ENCODE data around the gene CDHR2. TPM values are rescaled to one million over a fixed set of nuclear protein-coding genes. Genes with fewer than 3 reads are reported as not detected.

Gene CDHR2, protein sequence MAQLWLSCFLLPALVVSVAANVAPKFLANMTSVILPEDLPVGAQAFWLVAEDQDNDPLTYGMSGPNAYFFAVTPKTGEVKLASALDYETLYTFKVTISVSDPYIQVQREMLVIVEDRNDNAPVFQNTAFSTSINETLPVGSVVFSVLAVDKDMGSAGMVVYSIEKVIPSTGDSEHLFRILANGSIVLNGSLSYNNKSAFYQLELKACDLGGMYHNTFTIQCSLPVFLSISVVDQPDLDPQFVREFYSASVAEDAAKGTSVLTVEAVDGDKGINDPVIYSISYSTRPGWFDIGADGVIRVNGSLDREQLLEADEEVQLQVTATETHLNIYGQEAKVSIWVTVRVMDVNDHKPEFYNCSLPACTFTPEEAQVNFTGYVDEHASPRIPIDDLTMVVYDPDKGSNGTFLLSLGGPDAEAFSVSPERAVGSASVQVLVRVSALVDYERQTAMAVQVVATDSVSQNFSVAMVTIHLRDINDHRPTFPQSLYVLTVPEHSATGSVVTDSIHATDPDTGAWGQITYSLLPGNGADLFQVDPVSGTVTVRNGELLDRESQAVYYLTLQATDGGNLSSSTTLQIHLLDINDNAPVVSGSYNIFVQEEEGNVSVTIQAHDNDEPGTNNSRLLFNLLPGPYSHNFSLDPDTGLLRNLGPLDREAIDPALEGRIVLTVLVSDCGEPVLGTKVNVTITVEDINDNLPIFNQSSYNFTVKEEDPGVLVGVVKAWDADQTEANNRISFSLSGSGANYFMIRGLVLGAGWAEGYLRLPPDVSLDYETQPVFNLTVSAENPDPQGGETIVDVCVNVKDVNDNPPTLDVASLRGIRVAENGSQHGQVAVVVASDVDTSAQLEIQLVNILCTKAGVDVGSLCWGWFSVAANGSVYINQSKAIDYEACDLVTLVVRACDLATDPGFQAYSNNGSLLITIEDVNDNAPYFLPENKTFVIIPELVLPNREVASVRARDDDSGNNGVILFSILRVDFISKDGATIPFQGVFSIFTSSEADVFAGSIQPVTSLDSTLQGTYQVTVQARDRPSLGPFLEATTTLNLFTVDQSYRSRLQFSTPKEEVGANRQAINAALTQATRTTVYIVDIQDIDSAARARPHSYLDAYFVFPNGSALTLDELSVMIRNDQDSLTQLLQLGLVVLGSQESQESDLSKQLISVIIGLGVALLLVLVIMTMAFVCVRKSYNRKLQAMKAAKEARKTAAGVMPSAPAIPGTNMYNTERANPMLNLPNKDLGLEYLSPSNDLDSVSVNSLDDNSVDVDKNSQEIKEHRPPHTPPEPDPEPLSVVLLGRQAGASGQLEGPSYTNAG (N-terminal part only)
- polyA plus RNA-seq (2013, experiment 1 of 4): not detected
- not detected for polyA plus RNA-seq (2013, experiment 2 of 4)
- polyA plus RNA-seq (2013, experiment 3 of 4): not detected
- polyA plus RNA-seq (2013, experiment 4 of 4): not detected

DNA sequence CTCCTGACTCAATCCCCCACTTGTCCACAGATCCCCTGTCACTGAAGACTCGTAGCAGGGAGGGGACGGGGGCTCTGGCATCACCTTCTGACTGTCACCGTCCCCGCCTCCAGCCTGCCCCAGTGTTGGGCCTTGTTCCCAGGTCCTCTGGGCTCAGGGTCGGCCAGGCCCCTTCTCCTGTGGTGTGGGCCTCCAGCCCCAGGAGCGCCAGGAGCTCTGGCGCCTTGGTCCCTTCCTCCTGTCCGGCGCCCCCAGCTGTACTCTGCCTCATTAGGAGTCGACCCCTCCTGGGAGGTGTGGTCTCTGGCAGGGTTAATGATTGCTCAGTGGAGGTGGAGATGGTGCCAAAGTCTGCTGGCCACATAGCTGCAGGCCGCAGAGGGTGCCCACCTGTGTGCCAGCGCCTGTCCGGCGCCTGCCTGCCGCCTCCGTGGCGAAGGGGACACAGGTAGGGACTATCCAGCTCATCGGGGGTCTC, at the start of gene CDHR2:
CDHR2 (plus strand) TSS at position 376 of the 478 bp plus-strand sequence. CDS start 16,011 bp downstream, outside the sequence.
- no peak within 1 kb of the TSS for H3K27ac ChIP-seq (ENCODE audit: insufficient read depth, low read depth, low read length, poor library complexity, severe bottlenecking)
- peaks cover 19% of the 10 kb centered on the region for H3K27me3 ChIP-seq (ENCODE audit: control insufficient read depth, insufficient read depth, low read length, poor library complexity, severe bottlenecking)
- H3K4me1 ChIP-seq (ENCODE audit: control insufficient read depth, insufficient read depth, low read length): no peaks in the 10 kb centered on the region
- H3K36me3 ChIP-seq (ENCODE audit: control insufficient read depth, insufficient read depth, low read length): no peaks in the 10 kb centered on the region
- H3K4me3 ChIP-seq (ENCODE audit: insufficient read depth, low read depth, low read length): no peak within 1 kb of the TSS
- WGBS, 2 experiments: 90 to 92% methylated on average over 18 of the region's 18 CpGs
- no peaks in the 10 kb centered on the region for H3K9me3 ChIP-seq (ENCODE audit: control insufficient read depth, low read length)

DNA sequence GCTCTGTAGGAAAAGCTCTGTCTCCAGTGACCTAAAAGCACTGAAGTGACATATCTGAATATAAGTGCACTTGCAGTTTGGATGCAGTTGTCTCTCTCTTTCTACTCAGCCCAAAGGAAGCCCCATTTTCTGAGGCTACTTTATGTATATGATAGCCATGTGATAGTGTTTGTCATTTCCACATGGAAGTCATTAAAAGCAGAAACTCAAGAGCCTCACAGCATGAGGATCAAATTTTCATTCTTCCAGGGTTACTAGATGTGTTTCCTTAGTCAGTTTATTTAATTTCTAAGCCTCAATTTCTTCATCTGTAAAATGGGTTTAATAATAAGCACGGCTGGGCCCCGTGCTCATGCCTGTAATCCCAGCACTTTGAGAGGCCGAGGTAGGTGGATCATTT, 48.6 kb upstream of the CDHR2 start:
- no peaks in the 10 kb centered on the region for H3K9me3 ChIP-seq (ENCODE audit: control insufficient read depth, low read length)
- no peaks in the 10 kb centered on the region for H3K27me3 ChIP-seq (ENCODE audit: control insufficient read depth, insufficient read depth, low read length, poor library complexity, severe bottlenecking)
- H3K27ac ChIP-seq (ENCODE audit: insufficient read depth, low read depth, low read length, poor library complexity, severe bottlenecking): no peak overlapping the region
- peaks cover 53% of the 10 kb centered on the region for H3K36me3 ChIP-seq (ENCODE audit: control insufficient read depth, insufficient read depth, low read length)
- H3K4me1 ChIP-seq (ENCODE audit: control insufficient read depth, insufficient read depth, low read length): no peaks in the 10 kb centered on the region
- 92 to 94% methylated on average over 2 to 3 of the region's 3 CpGs for WGBS, 2 experiments
- no peak overlapping the region for H3K4me3 ChIP-seq (ENCODE audit: insufficient read depth, low read depth, low read length)

DNA sequence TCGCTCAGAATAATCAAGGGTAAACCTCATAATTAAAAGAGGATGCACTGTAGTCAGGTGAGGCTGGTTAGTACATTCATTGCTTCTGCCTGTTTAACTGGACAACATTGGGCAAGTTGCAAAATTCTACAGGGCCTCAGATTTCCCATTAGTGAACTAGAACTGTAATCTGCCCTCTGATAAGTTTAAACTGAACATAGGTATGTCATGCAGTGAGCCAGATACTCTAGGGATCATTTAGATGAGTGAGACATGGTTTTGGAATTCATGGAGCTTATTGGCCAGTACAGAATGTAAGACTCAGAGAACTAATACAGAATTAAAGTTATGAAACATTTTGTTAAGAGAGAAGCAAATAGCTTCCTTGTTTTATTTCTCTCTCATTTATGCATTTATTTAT, 47.8 kb upstream of the CDHR2 start:
- H3K4me3 ChIP-seq (ENCODE audit: insufficient read depth, low read depth, low read length): no peak overlapping the region
- H3K27ac ChIP-seq (ENCODE audit: insufficient read depth, low read depth, low read length, poor library complexity, severe bottlenecking): no peak overlapping the region
- H3K4me1 ChIP-seq (ENCODE audit: control insufficient read depth, insufficient read depth, low read length): no peaks in the 10 kb centered on the region
- no peaks in the 10 kb centered on the region for H3K27me3 ChIP-seq (ENCODE audit: control insufficient read depth, insufficient read depth, low read length, poor library complexity, severe bottlenecking)
- 95 to 97% methylated on average over 1 of the region's 1 CpG for WGBS, 2 experiments
- no peaks in the 10 kb centered on the region for H3K9me3 ChIP-seq (ENCODE audit: control insufficient read depth, low read length)
- H3K36me3 ChIP-seq (ENCODE audit: control insufficient read depth, insufficient read depth, low read length): peaks cover 44% of the 10 kb centered on the region

DNA sequence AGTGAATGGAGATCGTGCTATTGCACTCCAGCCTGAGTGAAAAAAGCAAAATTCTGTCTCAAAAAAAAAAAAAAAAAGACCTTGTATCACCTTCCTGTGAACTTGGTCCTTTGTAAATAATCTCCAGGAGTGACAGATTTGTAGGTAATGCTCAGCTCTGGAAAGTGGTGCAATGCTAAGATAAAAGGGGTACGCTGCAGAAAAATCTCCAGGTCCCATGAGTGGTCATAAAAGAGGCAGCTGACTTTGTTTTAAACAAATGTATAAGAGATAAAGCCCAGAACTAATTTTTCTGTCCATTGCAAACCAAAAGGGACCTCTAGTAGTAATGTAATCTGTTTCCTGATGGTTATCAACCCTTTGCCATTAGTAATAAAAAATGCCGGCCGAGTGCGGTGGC, 45.6 kb upstream of the CDHR2 start:
- H3K4me3 ChIP-seq (ENCODE audit: insufficient read depth, low read depth, low read length): no peak overlapping the region
- no peak overlapping the region for H3K27ac ChIP-seq (ENCODE audit: insufficient read depth, low read depth, low read length, poor library complexity, severe bottlenecking)
- H3K4me1 ChIP-seq (ENCODE audit: control insufficient read depth, insufficient read depth, low read length): no peaks in the 10 kb centered on the region
- H3K9me3 ChIP-seq (ENCODE audit: control insufficient read depth, low read length): no peaks in the 10 kb centered on the region
- H3K27me3 ChIP-seq (ENCODE audit: control insufficient read depth, insufficient read depth, low read length, poor library complexity, severe bottlenecking): no peaks in the 10 kb centered on the region
- WGBS, 2 experiments: 94 to 96% methylated on average over 5 of the region's 5 CpGs
- H3K36me3 ChIP-seq (ENCODE audit: control insufficient read depth, insufficient read depth, low read length): peaks cover 43% of the 10 kb centered on the region

DNA sequence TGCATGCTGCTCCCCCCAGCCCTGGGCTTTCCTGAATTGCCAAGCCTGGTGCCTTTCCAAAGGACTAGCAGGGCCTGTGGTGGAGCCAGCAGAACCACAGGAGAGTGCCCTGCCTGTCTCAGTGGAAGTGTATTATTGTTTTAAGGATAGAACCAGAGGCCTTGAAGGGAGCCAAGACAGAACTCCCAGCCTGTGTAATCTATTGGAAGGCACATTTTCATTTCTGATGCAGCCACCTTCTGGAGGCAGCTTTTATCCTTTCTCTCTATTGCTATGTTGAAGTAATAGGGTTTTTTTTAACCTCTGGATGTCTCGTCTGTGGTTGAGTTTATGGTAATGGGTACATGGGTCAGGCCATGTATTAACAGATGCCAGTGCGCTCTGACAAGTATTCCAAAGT, 41.2 kb upstream of the CDHR2 start:
- Histone ChIP-seq H3K4me1 (ENCODE audit: control insufficient read depth, insufficient read depth, low read length) (no peaks in the 10 kb centered on the region), H3K36me3 (ENCODE audit: control insufficient read depth, insufficient read depth, low read length) (peaks cover 19% of the 10 kb centered on the region), H3K27me3 (ENCODE audit: control insufficient read depth, insufficient read depth, low read length, poor library complexity, severe bottlenecking) (no peaks in the 10 kb centered on the region), H3K27ac (ENCODE audit: insufficient read depth, low read depth, low read length, poor library complexity, severe bottlenecking) (no peak overlapping the region), H3K4me3 (ENCODE audit: insufficient read depth, low read depth, low read length) (no peak overlapping the region), H3K9me3 (ENCODE audit: control insufficient read depth, low read length) (no peaks in the 10 kb centered on the region)
- 96 to 100% methylated on average over 2 of the region's 2 CpGs for WGBS, 2 experiments

DNA sequence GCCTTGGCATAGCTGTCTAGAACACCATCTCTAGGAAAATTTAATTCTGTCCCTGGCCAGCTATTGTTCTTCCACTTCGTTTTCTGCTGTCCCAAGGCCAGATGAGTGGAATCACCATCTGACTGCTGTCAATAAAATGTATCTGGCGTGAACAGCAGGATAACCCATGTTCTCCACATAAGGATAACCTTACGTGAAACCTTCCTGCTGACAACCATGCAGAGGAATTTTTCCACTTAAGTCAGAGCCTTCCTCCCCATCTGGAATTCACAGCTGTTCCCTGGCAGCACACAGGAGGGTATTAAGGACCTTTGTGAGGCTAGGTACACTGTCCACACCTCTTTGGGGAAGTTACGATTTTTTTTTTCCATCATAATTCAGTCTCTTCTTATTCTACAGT, 40.5 kb upstream of the CDHR2 start:
- H3K36me3 ChIP-seq (ENCODE audit: control insufficient read depth, insufficient read depth, low read length): peaks cover 19% of the 10 kb centered on the region
- no peaks in the 10 kb centered on the region for H3K9me3 ChIP-seq (ENCODE audit: control insufficient read depth, low read length)

DNA sequence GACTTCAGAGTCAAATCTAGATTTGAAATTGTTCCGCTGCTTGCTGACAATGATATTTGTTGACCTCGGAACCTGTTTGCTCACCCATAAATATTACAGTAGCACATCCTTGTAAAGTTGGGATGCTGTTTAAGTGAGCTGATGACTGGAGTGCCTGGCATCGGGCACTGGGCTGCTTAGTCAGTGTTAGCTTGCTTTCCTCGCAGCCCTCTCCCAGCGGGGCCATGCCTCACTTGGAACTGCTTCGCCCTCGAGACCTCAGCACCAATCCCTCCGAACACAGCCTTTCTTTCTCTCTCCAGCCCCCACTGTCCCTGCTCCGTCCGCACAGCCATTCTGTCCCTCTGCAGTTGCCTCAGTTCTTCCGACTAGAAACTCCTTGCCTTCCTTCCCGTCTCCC, 35.4 kb upstream of the CDHR2 start:
- H3K36me3 ChIP-seq (ENCODE audit: control insufficient read depth, insufficient read depth, low read length): peaks cover 4% of the 10 kb centered on the region
- H3K27me3 ChIP-seq (ENCODE audit: control insufficient read depth, insufficient read depth, low read length, poor library complexity, severe bottlenecking): no peaks in the 10 kb centered on the region
- no peak overlapping the region for H3K4me3 ChIP-seq (ENCODE audit: insufficient read depth, low read depth, low read length)
- no peaks in the 10 kb centered on the region for H3K4me1 ChIP-seq (ENCODE audit: control insufficient read depth, insufficient read depth, low read length)
- 90% methylated on average over 12 of the region's 12 CpGs for WGBS, 2 experiments
- H3K27ac ChIP-seq (ENCODE audit: insufficient read depth, low read depth, low read length, poor library complexity, severe bottlenecking): no peak overlapping the region
- no peaks in the 10 kb centered on the region for H3K9me3 ChIP-seq (ENCODE audit: control insufficient read depth, low read length)

More for the DNA sequence above, 40.5 kb upstream of the CDHR2 start:
- H3K4me3 ChIP-seq (ENCODE audit: insufficient read depth, low read depth, low read length): no peak overlapping the region
- H3K27ac ChIP-seq (ENCODE audit: insufficient read depth, low read depth, low read length, poor library complexity, severe bottlenecking): no peak overlapping the region
- no peaks in the 10 kb centered on the region for H3K4me1 ChIP-seq (ENCODE audit: control insufficient read depth, insufficient read depth, low read length)
- H3K27me3 ChIP-seq (ENCODE audit: control insufficient read depth, insufficient read depth, low read length, poor library complexity, severe bottlenecking): no peaks in the 10 kb centered on the region
- WGBS, 2 experiments: 95 to 96% methylated on average over 4 of the region's 4 CpGs

DNA sequence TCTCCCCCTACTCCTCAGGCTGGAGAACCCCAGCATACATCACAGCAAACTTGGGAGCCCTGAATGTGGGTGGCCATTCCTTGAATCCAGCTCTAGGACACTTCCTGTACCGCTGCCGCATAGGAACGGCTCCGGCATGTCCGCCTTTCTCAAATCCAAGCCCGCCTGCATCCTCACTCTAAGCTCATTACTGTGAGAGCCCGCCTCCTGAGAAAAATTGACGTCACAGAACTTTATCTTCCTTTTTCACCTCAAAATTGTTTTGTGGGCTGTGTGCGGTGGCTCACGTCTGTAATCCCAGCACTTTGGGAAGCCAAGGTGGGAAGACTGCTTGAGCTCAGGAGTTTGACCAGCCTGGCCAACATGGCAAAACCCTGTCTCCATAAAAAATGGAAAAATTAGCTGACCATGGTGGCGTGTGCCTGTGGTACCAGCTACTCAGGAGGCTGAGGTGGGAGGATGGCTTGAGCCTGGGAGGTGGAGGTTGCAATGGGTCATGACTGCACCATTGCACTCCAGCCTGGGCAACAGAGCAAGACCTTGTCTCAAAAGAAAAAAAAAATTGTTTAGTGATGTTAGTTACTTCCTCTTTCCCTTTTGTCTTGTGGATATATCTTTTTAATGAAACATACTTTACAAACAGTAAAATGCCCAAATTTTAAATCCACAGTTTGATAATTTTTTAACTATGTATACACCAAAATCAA, 34.7 kb upstream of the CDHR2 start:
- Histone ChIP-seq H3K9me3 (ENCODE audit: control insufficient read depth, low read length) (no peaks in the 10 kb centered on the region), H3K36me3 (ENCODE audit: control insufficient read depth, insufficient read depth, low read length) (no peaks in the 10 kb centered on the region), H3K27me3 (ENCODE audit: control insufficient read depth, insufficient read depth, low read length, poor library complexity, severe bottlenecking) (no peaks in the 10 kb centered on the region), H3K4me3 (ENCODE audit: insufficient read depth, low read depth, low read length) (no peak overlapping the region), H3K4me1 (ENCODE audit: control insufficient read depth, insufficient read depth, low read length) (no peaks in the 10 kb centered on the region), H3K27ac (ENCODE audit: insufficient read depth, low read depth, low read length, poor library complexity, severe bottlenecking) (no peak overlapping the region)
- 92 to 94% methylated on average over 11 of the region's 11 CpGs for WGBS, 2 experiments

DNA sequence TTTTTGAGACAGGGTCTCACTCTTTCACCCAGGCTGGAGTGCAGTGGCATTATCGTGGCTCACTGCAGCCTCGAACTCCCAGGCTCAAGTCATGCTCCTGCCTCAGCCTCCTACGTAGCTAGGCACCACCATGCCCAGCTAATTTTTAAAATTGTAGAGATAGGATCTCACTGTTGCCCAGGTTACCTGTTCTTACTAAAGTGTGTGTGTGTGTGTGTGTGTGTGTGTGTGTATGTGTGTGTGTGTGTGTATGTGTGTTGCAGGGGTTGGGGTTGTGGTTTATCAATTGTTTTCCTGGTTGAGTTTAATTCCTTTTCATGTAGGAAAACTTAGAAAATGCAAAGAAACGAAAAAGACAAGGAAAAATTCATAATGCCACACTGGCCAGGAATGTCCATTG, 33.7 kb upstream of the CDHR2 start:
- Histone ChIP-seq H3K27me3 (ENCODE audit: control insufficient read depth, insufficient read depth, low read length, poor library complexity, severe bottlenecking) (no peaks in the 10 kb centered on the region), H3K36me3 (ENCODE audit: control insufficient read depth, insufficient read depth, low read length) (no peaks in the 10 kb centered on the region), H3K9me3 (ENCODE audit: control insufficient read depth, low read length) (no peaks in the 10 kb centered on the region), H3K4me1 (ENCODE audit: control insufficient read depth, insufficient read depth, low read length) (no peaks in the 10 kb centered on the region), H3K27ac (ENCODE audit: insufficient read depth, low read depth, low read length, poor library complexity, severe bottlenecking) (no peak overlapping the region), H3K4me3 (ENCODE audit: insufficient read depth, low read depth, low read length) (no peak overlapping the region)
- WGBS, 2 experiments: 89 to 96% methylated on average over 4 of the region's 4 CpGs
